GM19025 (cell line): ENCODE results near the gene OSTC.
"Not testable (repeated sequence)": the region's sequence is repeated elsewhere in the genome, so short reads cannot be mapped to it uniquely, and the experiment has no call there.

Experiments used
- ATAC-seq: cut with Tn5 transposase; IDR thresholded peaks from one replicate; pipeline ENCODE4 v1.9.1; 2021; ENCODE audit warnings: mild to moderate bottlenecking, low read depth, moderate library complexity; ENCODE audit not compliant: unreplicated experiment

Gene OSTC

GRCh38 chr4:108709722-108710121 is 59.3 kb downstream of the OSTC start:
- ATAC-seq: no peak

GRCh38 chr4:108710578-108710977 is 60.2 kb downstream of the OSTC start:
- not testable (repeated sequence) for ATAC-seq

- no peak for ATAC-seq
These were observed 64.5 kb downstream of the OSTC start for GRCh38 chr4:108714880-108715279.

- ATAC-seq: no peak
These were observed 65.9 kb downstream of the OSTC start for GRCh38 chr4:108716340-108716739.

GRCh38 chr4:108717386-108717785 is 67.0 kb downstream of the OSTC start:
- no peak for ATAC-seq
